Amniotic stem cell (primary cell): Measurements from ENCODE around the gene TMEM82.

ENCODE experiments used
- DNase-seq: peaks from one replicate; lab custom pipeline; 2025; lab: John Stamatoyannopoulos, UW

Gene TMEM82

DNA sequence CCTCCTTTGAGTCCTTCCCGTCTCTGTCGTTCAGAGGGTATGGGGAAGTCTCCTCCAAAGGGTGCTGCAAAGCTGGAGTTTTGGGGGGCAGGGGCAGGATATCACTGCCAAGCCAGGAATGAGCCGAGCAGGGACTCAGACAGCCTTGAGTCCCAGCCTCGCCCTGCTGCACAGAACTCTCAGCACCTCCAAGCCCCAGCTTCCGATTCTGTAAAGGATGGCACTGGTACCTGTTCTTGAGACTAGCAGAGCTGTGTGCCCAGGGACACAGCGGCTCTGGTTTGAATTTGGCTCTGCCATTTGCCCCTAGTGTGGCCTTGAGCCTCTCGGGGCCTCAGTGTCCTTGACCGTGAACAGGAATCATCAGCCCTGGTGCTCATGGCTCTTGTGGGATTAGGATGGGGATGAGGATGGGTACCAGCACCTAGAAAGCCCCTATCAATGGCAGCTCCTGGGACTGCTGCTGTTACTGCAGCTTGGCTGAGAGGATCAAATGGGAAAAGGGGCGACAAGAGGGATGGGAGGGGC lies 14.8 kb downstream of the TMEM82 start:
- DNase-seq: no peak

DNA sequence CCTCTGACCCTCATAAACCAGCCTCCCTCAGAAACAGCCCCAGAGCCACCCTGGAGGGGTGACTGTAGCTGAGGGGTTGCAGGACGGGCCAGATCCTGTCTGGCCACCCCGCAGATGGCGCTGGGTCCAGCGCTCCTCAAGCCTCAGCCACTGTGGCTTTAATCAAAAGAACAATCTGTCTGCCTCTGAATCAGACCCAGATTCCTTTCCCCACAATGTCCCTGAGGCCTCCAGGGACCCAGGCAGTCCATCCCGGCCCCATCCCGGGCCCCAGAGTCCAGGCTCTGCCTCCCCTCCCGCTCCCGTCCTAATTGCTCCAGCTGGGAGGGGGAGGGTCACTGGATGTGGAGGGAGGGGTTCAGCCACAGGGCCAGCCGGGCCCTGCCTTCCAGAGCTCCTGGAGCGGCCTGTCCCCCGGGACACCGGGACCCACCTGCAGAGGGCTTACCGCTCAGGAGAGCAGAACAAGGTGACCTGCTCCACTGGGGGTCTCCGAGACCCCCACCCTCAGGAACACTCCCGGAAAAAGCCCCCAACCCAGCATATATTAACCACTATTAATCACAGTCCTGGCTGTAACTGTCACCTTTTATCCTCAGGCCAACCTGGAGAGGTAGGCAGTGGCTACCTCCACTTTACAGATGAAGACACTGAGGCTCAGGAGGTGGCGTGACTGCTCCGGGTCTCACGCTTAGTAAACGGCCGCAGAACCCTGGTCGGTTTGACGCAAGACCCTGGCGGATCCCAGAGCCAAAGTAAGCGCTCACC lies 15.5 kb downstream of the TMEM82 start:
- DNase-seq: no peak

DNA sequence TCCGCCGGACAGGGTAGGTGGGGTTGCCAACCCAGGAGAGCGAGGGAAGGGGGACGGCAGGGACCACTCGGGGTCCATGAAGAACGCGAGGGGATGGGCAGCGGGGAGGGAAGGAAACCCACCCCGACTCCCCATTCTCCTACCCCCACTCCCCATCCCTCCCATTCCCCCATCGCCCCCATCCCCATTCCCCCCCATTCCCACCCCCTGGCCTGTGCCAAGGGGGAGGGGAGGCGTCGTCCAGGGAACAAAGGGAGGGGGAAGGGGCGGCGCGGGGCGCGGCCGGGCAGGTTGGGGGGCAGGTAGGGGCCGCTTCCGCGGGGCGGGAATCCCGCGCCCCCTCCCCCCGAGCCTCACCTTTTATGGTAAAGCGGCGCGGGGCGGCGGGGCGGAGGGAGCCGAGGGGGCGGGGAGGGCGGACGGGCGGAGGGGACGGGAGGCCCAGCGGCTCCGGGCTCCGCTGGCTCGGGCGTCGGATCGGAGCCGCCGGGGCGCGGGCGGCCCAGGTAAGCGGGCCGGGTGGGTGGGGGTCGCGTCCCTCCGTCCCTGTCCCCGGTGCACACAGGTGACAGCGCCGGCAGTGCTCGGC lies 16.1 kb downstream of the TMEM82 start, which contains the start of gene FBLIM1:
TSS of gene FBLIM1 (plus strand) at position 453 of the 589 bp plus-strand sequence. CDS start 6,189 bp downstream, outside the sequence.
- no peak for DNase-seq

DNA sequence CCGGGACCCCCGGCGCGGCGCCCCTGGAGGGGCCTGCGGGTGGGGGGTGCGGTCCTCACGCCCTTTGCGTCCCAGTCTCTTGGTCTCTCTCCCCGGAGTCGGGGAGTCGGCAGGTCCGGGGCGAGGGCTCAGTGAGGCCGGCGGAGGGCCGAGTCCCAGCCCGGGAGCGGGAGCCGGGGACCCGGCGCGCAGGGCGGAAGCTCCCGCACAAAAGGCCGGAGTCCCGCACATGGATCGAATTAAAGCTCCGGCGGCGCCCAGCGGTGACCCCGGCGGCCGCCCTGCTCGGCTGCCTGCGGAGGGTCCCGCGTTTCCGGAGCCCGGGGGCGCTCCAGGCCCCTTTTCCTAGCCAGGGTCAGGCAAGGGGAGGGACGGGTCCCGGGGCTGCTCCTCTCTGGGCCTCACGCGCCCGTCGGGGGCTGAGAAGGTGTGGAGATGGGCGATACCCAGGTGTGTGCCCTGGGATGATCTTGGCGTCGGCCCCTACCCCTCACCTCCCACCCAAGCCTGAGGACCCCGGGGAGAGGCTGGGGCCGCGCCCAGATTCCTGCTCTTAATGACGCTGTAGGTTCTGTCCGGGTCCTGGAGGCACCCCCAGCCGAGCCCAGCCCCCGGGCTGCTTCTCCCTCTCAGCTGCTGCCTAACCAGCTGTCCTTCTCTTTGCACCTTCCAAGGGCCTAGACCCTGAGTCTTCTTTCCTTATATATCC lies 16.8 kb downstream of the TMEM82 start:
- no peak for DNase-seq

DNA sequence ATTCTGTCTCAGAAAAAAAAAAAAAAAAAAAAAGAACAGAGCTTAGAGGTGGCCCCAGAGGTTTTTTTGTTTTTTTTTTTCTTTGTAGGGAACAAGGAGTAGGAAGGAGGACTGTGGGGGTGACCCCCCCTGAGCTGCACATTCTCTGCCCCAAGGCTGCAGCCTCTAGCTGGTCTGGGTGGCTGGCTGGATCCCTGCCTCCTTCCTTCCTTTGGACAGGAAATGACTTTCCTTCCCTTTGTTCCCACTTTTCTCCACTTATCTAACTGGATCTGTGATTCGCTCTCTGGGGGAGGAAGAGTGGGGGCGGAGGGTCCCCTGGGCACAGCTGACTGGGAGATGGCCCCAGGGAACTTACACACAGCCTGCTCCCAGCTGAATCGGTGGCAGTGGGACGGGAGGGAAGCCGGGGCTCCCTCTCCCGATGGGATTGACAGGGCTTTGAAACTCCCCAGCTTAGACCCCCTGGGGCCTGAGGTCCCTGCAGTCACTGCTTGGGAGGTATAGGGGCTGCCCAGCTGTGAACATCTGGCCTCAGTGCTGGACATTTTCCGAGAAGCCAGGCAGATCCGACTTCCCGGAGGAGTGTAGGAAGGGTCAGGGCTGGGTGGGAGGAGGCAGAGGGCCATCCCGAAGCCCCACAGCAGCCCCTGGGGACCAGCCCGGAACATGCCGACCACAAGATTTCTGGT lies 18.4 kb downstream of the TMEM82 start:
- no peak for DNase-seq

DNA sequence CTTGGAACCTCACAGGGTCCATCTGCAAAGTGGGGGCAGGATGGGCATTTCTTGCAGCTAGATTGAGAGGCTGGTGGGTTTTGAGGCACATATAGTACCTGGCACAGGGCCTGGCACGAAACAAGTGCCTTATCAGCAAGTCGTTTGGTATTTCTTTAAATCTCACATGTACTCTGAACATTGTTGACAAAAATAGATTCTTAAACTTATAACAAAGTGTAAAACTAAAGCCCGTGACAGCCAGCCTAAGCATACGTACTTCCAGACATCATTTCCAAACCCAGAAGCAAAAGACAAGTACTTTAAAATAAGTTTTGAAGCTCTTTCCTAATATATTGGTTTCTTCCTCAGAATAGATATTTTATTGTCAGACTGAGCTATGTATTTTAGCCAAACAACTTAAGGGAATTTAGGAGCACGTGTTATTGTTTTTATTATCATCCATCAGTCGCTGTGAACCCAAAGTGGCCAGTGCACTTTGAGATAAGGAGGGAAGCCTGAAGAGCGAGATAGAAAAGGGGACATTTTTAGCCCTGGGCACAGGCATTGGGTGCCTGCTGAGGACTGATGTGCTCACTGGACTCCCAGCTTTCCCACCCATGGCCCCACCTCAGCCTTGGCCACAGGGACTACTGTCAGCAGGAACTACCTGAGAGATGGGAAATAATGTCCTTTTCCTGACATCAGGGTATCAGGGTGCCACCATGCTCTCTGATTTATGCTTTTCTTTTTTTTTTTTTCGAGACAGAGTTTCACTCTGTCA lies 19.2 kb downstream of the TMEM82 start:
- DNase-seq: no peak

DNA sequence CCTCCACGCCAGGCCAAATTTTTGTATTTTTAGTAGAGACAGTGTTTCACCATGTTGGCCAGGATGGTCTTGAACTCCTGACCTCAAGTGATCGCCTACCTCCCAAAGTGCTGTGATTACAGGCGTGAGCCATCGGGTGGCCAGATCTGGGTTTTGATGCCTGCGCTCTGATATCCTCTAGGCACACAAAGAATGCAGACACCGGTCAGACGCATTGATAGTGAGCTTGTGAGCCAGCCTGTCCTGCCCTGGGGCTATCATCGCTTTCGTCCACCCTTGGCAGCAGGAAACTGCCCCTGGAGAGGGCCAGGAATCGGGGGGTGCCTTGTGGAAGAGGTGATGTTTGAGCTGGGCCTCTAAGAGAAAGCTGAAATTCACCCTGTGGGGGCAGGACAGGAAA lies 20.2 kb downstream of the TMEM82 start:
- DNase-seq: no peak

DNA sequence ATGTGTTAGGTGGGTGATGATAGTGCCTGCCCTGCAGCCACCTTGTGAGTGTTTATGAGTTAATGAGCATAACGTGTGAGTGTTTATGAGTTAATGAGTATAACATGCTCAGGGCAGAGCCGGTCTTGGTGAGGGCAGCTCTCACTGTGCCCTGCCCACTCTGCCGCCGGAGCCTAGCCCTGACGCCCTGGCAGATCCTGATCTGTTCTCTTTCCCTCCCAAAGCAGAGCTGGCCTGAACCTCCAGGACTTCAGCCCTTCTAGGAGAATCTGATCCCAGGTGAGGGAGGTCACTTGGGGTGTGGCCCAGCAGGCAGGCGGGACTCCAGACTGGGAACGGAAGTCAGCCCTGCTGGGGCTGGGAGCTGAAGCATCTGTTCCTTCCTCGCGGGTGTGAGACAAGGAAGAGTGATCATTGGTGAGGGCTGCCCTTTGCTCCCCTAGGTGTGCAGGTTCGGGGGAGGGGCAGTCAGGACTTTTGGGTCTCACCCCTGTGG lies 22.0 kb downstream of the TMEM82 start:
- DNase-seq: no peak

DNA sequence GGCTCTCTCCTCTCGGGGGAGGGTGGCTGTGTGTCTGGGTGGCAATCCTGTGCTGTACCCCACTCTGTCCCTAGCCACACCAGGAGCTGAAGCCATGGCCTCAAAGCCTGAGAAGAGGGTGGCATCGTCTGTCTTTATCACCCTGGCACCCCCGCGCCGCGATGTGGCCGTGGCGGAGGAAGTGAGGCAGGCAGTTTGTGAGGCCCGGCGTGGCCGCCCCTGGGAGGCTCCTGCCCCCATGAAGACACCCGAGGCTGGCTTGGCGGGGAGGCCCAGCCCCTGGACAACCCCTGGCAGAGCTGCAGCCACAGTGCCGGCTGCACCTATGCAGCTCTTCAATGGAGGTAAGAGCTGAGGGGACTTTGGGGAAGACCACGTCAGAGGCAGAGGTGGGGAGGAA lies 22.6 kb downstream of the TMEM82 start:
- no peak for DNase-seq

DNA sequence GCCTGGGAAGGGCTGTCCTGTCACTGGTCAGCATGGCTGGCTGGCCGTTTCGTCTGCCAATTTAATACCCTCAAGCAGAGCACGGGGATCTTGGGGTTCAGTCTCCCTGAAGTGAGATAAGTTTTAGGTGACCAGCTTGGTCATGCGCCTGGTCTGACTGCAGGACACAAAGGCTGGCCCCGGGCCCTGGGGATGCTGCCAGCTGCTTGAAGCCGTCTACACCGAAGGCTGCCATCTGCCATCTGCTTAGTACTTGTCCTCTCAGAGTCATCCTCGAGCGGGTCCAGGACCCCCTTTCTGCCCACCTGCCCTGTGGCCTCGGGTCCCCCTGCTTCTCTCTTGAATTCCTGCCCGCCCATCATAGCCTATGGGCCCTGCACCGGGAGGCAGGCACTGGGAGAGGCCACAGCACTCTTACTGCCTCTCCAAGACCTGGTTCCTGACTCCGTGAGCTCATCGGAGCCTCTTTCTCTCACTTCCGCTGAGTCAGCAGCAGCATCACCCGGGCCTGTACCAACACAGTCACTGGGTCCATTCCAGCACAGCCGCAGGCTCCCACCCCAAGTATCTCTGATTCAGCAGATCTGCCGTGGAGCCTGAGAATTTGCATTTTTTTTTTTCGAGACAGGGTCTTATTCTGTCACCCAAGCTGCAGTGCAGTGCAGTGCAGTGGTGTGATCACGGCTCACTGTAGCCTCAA lies 23.3 kb downstream of the TMEM82 start:
- no peak for DNase-seq

DNA sequence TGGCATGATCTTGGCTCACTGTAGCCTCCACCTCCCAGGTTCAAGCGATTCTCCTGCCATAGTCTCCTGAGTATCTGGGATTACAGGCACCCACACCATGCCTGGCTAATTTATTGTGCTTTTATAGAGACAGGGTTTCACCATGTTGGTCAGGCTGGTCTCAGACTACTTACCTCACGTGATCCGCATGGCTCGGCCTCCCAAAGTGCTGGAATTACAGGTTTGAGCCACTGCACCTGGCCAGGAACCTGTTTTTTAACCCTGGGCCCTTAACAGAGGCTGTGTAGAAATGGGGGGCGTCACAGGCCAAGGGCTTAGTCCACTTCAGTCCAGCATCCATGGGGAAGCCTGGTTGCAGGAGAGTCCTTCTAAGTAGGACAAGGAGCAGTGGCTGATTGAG lies 25.6 kb downstream of the TMEM82 start:
- no peak for DNase-seq

DNA sequence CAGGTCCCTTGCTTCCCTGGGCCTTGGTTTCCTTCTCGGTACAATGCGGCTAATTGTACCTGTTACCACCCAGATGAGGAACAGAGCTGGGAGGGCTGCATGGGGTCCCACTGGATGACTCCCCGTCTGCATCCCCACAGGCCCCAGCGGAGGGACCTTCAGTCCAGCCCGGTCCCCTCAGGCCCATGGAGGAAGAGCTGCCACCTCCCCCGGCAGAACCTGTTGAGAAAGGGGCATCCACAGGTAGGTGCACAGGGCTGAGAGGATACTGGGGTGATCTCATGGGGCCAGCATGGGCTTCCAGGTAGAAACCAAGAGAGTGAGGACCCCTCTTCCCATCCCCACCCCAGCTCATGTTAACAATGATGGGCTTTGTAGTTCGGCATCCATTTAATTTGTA lies 26.1 kb downstream of the TMEM82 start:
- no peak for DNase-seq

DNA sequence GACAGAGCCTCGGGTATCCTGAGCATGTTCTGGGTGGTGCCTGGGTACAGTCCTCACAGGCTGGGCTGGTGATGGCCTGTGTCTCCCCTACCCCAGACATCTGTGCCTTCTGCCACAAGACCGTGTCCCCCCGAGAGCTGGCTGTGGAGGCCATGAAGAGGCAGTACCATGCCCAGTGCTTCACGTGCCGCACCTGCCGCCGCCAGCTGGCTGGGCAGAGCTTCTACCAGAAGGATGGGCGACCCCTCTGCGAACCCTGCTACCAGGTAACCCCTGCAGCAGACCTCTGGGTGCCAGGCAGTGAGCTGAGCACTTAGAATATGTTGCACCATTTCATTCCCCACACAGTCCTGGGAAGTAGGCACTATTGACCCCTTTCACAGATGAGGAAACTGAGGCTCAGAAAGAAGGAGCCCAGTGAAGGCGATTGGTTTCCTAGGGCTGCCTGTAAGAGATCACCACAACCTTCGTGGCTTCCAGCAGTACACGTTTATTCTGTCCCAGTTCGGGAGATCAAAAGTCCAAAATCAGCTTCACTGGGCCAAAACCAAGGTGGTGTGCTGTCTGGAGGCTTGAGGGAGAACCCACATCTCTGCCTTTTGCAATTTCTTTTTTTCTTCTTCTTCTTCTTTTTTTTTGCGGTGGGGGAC lies 28.1 kb downstream of the TMEM82 start:
- DNase-seq: no peak

DNA sequence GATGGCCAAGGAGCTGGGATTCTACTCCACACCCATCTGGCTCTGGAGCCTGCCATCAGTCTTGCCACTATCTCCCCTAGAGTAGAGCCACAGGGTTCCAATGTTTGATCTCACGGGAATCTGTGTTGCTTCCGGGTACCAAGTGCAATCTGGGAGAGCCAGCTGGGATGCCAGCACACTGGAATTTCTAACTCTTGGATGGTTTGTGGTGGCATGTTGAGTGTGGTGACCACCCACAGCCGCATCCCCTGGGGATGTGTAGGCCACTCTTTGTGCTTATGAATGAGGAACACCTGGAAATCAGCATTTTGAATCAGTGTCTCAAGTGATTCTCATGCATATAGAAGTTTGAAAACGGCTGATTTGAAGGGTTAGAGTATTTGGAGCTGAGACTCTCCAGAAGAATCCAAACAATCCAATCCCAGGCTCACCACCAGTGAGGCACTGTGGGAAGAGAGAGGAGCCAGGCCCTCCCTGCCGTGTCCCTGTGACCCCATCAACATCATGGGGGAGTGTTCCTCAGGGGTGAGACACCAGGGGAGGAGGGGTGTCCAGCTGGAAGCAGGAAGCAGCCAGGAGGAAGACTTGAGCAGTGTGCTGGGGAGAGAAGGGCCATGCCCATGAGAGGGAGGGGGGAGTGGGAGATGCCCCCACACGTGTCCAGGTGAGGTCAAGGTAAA lies 29.7 kb downstream of the TMEM82 start:
- DNase-seq: no peak

DNA sequence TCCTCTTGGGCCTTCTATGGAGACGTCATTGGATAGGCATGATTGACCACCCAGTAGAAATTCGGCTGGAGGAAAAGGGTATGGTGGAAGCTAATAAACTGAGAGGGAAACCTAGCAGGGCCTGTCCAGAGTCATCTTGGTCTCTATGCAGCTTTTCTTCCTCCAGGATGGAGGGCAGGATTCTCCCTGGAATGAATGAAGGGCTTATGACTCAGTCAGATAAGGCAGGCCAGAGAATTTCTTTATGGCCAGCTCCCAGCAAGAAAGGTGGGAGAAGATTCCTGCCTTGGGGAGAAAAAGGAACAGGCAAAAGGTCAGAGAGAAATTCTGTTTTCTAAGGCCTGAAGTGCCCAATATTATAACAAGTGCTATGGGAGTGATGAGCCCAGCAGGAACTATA lies 33.4 kb downstream of the TMEM82 start:
- no peak for DNase-seq

DNA sequence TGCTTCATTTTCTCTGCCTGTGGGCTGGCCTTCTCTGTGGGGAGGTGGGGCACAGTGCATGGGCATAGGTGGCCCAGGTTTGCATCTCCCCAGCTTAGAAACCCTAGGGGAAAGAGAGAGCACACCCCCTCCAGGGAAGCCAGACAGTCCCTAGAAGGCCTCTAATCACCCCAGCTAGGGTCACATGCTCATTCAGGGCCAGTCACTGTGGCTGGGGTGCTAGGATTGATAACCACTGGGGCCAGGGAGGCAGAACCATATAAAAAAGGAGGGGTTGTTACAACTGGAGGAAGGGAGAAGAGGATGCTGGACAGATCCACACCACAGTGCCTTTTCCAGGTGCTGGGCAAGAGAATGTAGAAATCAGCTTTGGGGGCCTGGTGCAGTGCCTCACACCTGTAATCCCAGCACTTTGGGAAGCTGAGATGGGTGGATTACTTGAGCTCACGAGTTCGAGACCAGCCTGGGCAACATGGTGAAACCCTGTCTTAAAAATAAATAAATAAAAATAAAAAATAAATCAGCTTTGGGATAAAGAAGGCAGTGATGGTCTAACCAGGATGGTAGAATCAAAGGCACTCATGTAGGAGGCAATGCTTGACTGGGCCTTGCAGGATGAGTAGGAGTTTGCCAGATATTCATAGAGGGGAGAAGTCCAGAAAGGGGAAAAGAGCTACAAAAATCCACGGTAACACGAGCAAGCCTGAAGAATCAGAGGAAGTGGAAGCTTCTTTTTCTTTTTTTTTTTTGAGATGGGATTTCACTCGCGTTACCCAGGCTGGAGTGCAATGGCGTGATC lies 35.8 kb downstream of the TMEM82 start:
- no peak for DNase-seq

DNA sequence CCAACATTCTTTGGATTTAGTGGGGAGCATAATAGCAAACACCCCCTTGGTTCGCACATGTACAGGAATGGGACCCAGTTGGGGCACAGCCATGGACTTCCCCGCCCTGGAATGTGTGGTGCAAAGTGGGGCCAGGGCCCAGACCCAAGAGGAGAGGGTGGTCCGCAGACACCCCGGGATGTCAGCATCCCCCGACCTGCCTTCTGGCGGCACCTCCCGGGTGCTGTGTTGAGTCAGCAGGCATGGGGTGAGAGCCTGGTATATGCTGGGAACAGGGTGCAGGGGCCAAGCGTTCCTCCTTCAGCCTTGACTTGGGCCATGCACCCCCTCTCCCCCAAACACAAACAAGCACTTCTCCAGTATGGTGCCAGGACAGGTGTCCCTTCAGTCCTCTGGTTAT lies 43.4 kb downstream of the TMEM82 start:
- DNase-seq: no peak

DNA sequence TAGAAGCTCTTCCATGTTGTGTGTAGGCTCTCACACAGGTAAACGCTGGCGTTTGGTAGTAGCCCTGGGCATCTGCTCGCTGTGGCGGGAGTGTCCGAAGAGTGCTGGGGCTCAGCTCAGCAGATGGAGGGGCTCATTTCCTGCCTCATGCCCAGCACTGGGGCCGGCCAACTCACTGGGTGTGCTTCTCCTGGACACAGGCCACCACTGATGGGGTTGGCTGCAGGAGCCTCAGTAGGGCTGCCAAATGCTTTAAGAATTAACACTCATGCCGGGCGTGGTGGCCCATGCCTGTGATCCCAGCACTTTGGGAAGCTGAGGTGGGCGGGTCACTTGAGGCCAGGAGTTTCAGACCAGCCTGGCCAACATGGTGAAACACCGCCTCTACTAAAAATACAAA lies 44.3 kb downstream of the TMEM82 start:
- DNase-seq: no peak
